ENCODE measurements around the gene LRCH1.

- TF ChIP-seq EZH2 (IDR thresholded peaks at IDR 0.05; ENCODE audit: insufficient read depth, poor library complexity, severe bottlenecking) (no peak), EZH2phosphoT487 (IDR thresholded peaks at IDR 0.05; ENCODE audit: insufficient read depth, low read depth) (no peak)
These were observed 51.4 kb downstream of the LRCH1 start for GRCh38 chr13:46604226-46604990.
